GF-D8 (cell line): ENCODE data around the gene FYN.
"Not testable (repeated sequence)": the region's sequence is repeated elsewhere in the genome, so short reads cannot be mapped to it uniquely, and the experiment has no call there.

Source experiments
- DNase-seq: peaks from one replicate; lab custom pipeline; 2025; lab: John Stamatoyannopoulos, UW

FYN gene

GRCh38 chr6:111789598-111789997, 83.7 kb downstream of the FYN start:
- DNase-seq: no peak

- no peak for DNase-seq
These were observed 84.6 kb downstream of the FYN start for GRCh38 chr6:111788379-111789276.

- not testable (repeated sequence) for DNase-seq
These were observed 87.1 kb downstream of the FYN start for GRCh38 chr6:111786151-111786550.

GRCh38 chr6:111784433-111784832, 88.8 kb downstream of the FYN start:
- DNase-seq: no peak

- no peak for DNase-seq
These were observed 90.3 kb downstream of the FYN start for GRCh38 chr6:111782887-111783466.

GRCh38 chr6:111782192-111782809, 91.0 kb downstream of the FYN start:
- no peak for DNase-seq

GRCh38 chr6:111781041-111781708, 92.1 kb downstream of the FYN start:
- no peak for DNase-seq

- no peak for DNase-seq
These were observed 92.9 kb downstream of the FYN start for GRCh38 chr6:111780393-111780792.

- no peak for DNase-seq
These were observed 93.6 kb downstream of the FYN start for GRCh38 chr6:111779660-111780059.

- DNase-seq: no peak
These were observed 94.2 kb downstream of the FYN start for GRCh38 chr6:111779031-111779430.

GRCh38 chr6:111777357-111777756, 95.9 kb downstream of the FYN start:
- no peak for DNase-seq

GRCh38 chr6:111776236-111777221, 96.7 kb downstream of the FYN start:
- no peak for DNase-seq

GRCh38 chr6:111775145-111775922, 97.9 kb downstream of the FYN start:
- no peak for DNase-seq

GRCh38 chr6:111774346-111774703, 98.9 kb downstream of the FYN start:
- DNase-seq: no peak

- no peak for DNase-seq
These were observed 99.5 kb downstream of the FYN start for GRCh38 chr6:111773501-111774345.

- no peak for DNase-seq
These were observed 100.9 kb downstream of the FYN start for GRCh38 chr6:111772381-111772780.

- no peak for DNase-seq
These were observed 101.6 kb downstream of the FYN start for GRCh38 chr6:111771629-111772028.

- no peak for DNase-seq
These were observed 102.2 kb downstream of the FYN start for GRCh38 chr6:111771094-111771432.

- no peak for DNase-seq
These were observed 102.8 kb downstream of the FYN start for GRCh38 chr6:111770263-111771093.
